Activated CD8-positive, alpha-beta memory T cell treated with anti-CD3 and anti-CD28 coated beads for 24 hours (primary cell): ENCODE data around the gene UNC5B.

Experiments
- DNase-seq: peaks from one replicate; pipeline ENCODE4 v3.0.0-alpha.2; 2020

The UNC5B gene

GRCh38 chr10:71349406-71349805 is 137.0 kb downstream of the UNC5B start:
- no peak for DNase-seq

GRCh38 chr10:71351087-71351486 is 138.7 kb downstream of the UNC5B start:
- DNase-seq, result no peak

- no peak for DNase-seq
Measured at GRCh38 chr10:71351628-71352319, 139.4 kb downstream of the UNC5B start.
